B cell (primary cell): ENCODE data around the gene CALN1. TPM values are rescaled to one million over a fixed set of nuclear protein-coding genes. Genes with fewer than 3 reads are reported as not detected.
"Not testable (repeated sequence)": the region's sequence is repeated elsewhere in the genome, so short reads cannot be mapped to it uniquely, and the experiment has no call there.

ENCODE experiments used
- ATAC-seq: fragments of 200-7000 bp; cut with Tn5 transposase; one replicate; pipeline ENCODE4 v1.10.0; 2021; ENCODE audit warnings: low read depth, mild to moderate bottlenecking, moderate number of reproducible peaks, moderate library complexity
- CTCF ChIA-PET: fragments of 350-600 bp; sonication (Branson Sonifier 250); formaldehyde crosslinking; loops from one replicate; lab custom pipeline; 2021; ENCODE audit warnings: antibody characterized with exemption, inconsistent platforms; lab: Charles Lee
- POLR2A ChIA-PET: fragments of 350-600 bp; sonication (Branson Sonifier 250); formaldehyde crosslinking; loops from one replicate; lab custom pipeline; 2021; ENCODE audit warnings: antibody characterized with exemption; lab: Charles Lee
- DNase-seq: peaks from one replicate; pipeline ENCODE4 v3.0.0; 2013
- H2AFZ ChIP-seq: 2 replicates; pipeline ENCODE4 v1.6.1; 2012; ENCODE audit warnings: mild to moderate bottlenecking, low read depth, low read length; ENCODE audit not compliant: insufficient read depth, poor library complexity, severe bottlenecking
- H3K27ac ChIP-seq, 2 donors: 1 replicate in 1 of 2; 2 replicates in 1 of 2; pipeline ENCODE4 v1.5.1; 2012 to 2013; ENCODE audit warnings: low read length in 2 of 2, mild to moderate bottlenecking in 2 of 2, moderate library complexity in 1 of 2
- H3K27me3 ChIP-seq, 4 experiments: fragments of 200-600 bp in 1 of 4; sonication (generic) in 1 of 4; replicated peaks in 1 of 4; 1 replicate in 2 of 4; 2 replicates in 2 of 4; pipeline versions ENCODE4 v1.6.1 to v1.7.0; 2013 to 2016; ENCODE audit warnings: low read length in 3 of 4, mild to moderate bottlenecking in 2 of 4, mixed read lengths in 1 of 4, moderate library complexity in 1 of 4; ENCODE audit not compliant: insufficient read depth in 4 of 4, control insufficient read depth in 3 of 4; ENCODE audit errors: control extremely low read depth in 1 of 4
- H3K36me3 ChIP-seq, 2 experiments: replicated peaks in 1 of 2; 1 replicate in 1 of 2; 2 replicates in 1 of 2; pipeline versions ENCODE4 v1.6.1 to v1.7.1; 2013; ENCODE audit warnings: low read length in 1 of 2; ENCODE audit not compliant: insufficient read depth in 2 of 2, control insufficient read depth in 1 of 2; ENCODE audit errors: control extremely low read depth in 1 of 2, extremely low read depth in 1 of 2
- H3K4me1 ChIP-seq, 2 donors: fragments of 200-600 bp in 1 of 2; sonication (generic) in 1 of 2; 1 replicate in 1 of 2; 2 replicates in 1 of 2; pipeline versions ENCODE4 v1.5.1 to v1.6.1; 2013 to 2017; ENCODE audit warnings: low read length in 2 of 2; ENCODE audit not compliant: control insufficient read depth in 2 of 2, insufficient read depth in 2 of 2
- H3K4me2 ChIP-seq: replicated peaks from 2 replicates; pipeline ENCODE3; 2012; ENCODE audit warnings: mild to moderate bottlenecking, low read depth, low read length; ENCODE audit not compliant: poor library complexity, severe bottlenecking
- H3K4me3 ChIP-seq, 5 experiments: fragments of 200-600 bp in 1 of 5; sonication (generic) in 1 of 5; 1 replicate in 3 of 5; 2 replicates in 2 of 5; pipeline versions ENCODE4 v1.5.1 to v1.7.0; 2011 to 2016; ENCODE audit warnings: low read length in 4 of 5, mild to moderate bottlenecking in 4 of 5, low read depth in 2 of 5, control low read depth in 1 of 5, moderate library complexity in 1 of 5; ENCODE audit not compliant: insufficient read depth in 1 of 5; ENCODE audit errors: control extremely low read depth in 1 of 5, extremely low read depth in 1 of 5
- H3K79me2 ChIP-seq: fragments of 200-600 bp; sonication (generic); one replicate; pipeline ENCODE4 v1.6.0; 2016; ENCODE audit warnings: low read length; ENCODE audit not compliant: control insufficient read depth, insufficient read depth
- H3K9ac ChIP-seq: fragments of 200-600 bp; sonication (generic); 2 replicates; pipeline ENCODE4 v1.6.1; 2017; ENCODE audit warnings: mild to moderate bottlenecking, low read length, moderate library complexity
- H3K9me3 ChIP-seq, 3 donors: one replicate each; pipeline versions ENCODE4 v1.6.1 to v1.7.1; 2013; ENCODE audit warnings: low read length in 2 of 3; ENCODE audit not compliant: control insufficient read depth in 2 of 3, insufficient read depth in 1 of 3; ENCODE audit errors: control extremely low read depth in 1 of 3
- H4K20me1 ChIP-seq: 2 replicates; pipeline ENCODE4 v1.6.0; 2012; ENCODE audit warnings: mild to moderate bottlenecking, low read length; ENCODE audit not compliant: insufficient read depth, control insufficient read depth, poor library complexity, severe bottlenecking
- H3K27ac Mint-ChIP-seq: one replicate; pipeline ENCODE4 v1.8.0; 2021; ENCODE audit warnings: mixed read lengths
- H3K27me3 Mint-ChIP-seq: one replicate; pipeline ENCODE4 v1.8.0; 2021; ENCODE audit warnings: mixed read lengths
- H3K4me1 Mint-ChIP-seq: one replicate; pipeline ENCODE4 v1.8.0; 2021; ENCODE audit warnings: mixed read lengths
- H3K4me3 Mint-ChIP-seq: one replicate; pipeline ENCODE4 v1.8.0; 2021; ENCODE audit warnings: mixed read lengths
- H3K9me3 Mint-ChIP-seq: one replicate; pipeline ENCODE4 v1.8.0; 2022; ENCODE audit warnings: mixed read lengths; ENCODE audit not compliant: insufficient read depth
- EZH2 ChIP-seq: IDR thresholded peaks from 2 replicates; pipeline ENCODE4 v1.6.1; 2012; ENCODE audit warnings: borderline replicate concordance, low read depth, mild to moderate bottlenecking, moderate library complexity, low read length; ENCODE audit not compliant: insufficient read depth, poor library complexity, severe bottlenecking
- WGBS: methylation state at CpG from one replicate; pipeline ENCODE4 v1.1.5; 2013; ENCODE audit warnings: missing lambda C conversion rate; ENCODE audit not compliant: insufficient coverage; 5-methylcytosine and 5-hydroxymethylcytosine counted together
- intact Hi-C: fragments of 100-400 bp; cut with micrococcal nuclease; formaldehyde crosslinking; loops from one replicate; pipeline ENCODE4 v1.10.0; 2022
- polyA minus RNA-seq: library from RNA; depleted of rRNA, polyadenylated mRNA; stranded (reverse); fragments of >200 nt; gene quantifications from 2 replicates; pipeline ENCODE4 v1.2.3, GENCODE V29; 2012
- polyA plus RNA-seq: library from polyadenylated mRNA; depleted of rRNA; stranded (reverse); fragments of >200 nt; gene quantifications from 2 replicates; pipeline ENCODE4 v1.2.3, GENCODE V29; 2012
- total RNA-seq, 2 donors: library from RNA; stranded (reverse); fragments of 120-200 nt in 1 of 2; gene quantifications; 1 replicate in 1 of 2; 2 replicates in 1 of 2; pipeline versions ENCODE4 v1.2.3 to v1.2.4, GENCODE V29; 2013 to 2022
- TF ChIP-seq, protein P1 (sequence below): fragments of 200-600 bp; IDR thresholded peaks from one replicate; pipeline ENCODE4 v1.8.0; 2022; ENCODE audit warnings: antibody characterized with exemption, mild to moderate bottlenecking

Gene CALN1
- total RNA-seq (not detected in 2 replicates), polyA plus RNA-seq (not detected in 2 replicates), polyA minus RNA-seq (under 0.01 TPM in 1 of 2 replicates, not detected in the other)
- 0.02 TPM for total RNA-seq (2013)

DNA sequence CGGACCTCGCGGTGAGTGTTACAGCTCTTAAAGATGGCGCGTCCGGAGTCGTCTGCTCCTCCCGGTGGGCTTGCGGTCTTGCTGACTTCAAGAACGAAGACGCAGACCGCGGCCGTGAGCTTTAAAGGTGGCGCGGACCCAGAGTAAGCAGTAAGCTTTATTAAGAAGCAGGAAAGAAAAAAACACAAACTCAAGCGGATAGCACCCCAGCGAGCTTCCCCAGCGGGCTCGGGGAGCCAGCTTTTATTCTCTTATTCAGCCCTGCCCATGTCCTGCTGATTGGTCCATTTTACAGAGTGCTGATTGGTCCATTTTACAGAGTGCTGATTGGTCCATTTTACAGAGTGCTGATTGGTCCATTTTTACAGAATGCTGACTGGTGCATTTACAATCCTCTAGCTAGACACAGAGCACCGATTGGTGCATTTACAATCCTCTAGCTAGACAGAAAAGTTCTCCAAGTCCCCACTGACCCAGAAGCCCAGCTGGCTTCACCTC lies at the start of gene CALN1:
Gene CALN1 (minus strand): TSS at position 218 of the 498 bp plus-strand sequence.
- H3K9me3 Mint-ChIP-seq, H3K79me2 ChIP-seq, H3K27ac ChIP-seq, H3K27me3 ChIP-seq, H4K20me1 ChIP-seq, H2AFZ ChIP-seq, POLR2A ChIA-PET, intact Hi-C loops, H3K4me3 ChIP-seq, ATAC-seq, CTCF ChIA-PET, H3K27ac Mint-ChIP-seq, H3K4me3 Mint-ChIP-seq, H3K36me3 ChIP-seq, H3K4me1 Mint-ChIP-seq, H3K27me3 Mint-ChIP-seq, H3K4me2 ChIP-seq, DNase-seq, H3K9ac ChIP-seq, H3K4me1 ChIP-seq: not testable (repeated sequence)
- WGBS: 95% methylated on average over 13 of the region's 21 CpGs
- H3K9me3 ChIP-seq: peaks cover 0 to 17% (median 0%) of the 10 kb centered on the region in 3 donors

GRCh38 chr7:72453471-72453870 lies 41.3 kb upstream of the CALN1 start:
- peaks cover 3% of the 10 kb centered on the region for H3K27me3 Mint-ChIP-seq
- ATAC-seq: no peak

More at GRCh38 chr7:72453471-72453870, 41.3 kb upstream of the CALN1 start:
- Mint-ChIP-seq H3K27ac (no peak overlapping the region), H3K4me3 (no peak overlapping the region), H3K9me3 (peaks cover 3% of the 10 kb centered on the region), H3K4me1 (no peaks in the 10 kb centered on the region)
- CTCF ChIA-PET: no interaction called here
- no peaks in the 10 kb centered on the region for H3K27me3 ChIP-seq
- no peak overlapping the region for H3K4me2 ChIP-seq
- no peak overlapping the region for H3K9ac ChIP-seq
- no peak overlapping the region for H2AFZ ChIP-seq
- H3K79me2 ChIP-seq: no peaks in the 10 kb centered on the region
- no peak overlapping the region for H3K27ac ChIP-seq
- DNase-seq: no peak
- no peaks in the 10 kb centered on the region for H3K4me1 ChIP-seq
- TF ChIP-seq, protein P1, sequence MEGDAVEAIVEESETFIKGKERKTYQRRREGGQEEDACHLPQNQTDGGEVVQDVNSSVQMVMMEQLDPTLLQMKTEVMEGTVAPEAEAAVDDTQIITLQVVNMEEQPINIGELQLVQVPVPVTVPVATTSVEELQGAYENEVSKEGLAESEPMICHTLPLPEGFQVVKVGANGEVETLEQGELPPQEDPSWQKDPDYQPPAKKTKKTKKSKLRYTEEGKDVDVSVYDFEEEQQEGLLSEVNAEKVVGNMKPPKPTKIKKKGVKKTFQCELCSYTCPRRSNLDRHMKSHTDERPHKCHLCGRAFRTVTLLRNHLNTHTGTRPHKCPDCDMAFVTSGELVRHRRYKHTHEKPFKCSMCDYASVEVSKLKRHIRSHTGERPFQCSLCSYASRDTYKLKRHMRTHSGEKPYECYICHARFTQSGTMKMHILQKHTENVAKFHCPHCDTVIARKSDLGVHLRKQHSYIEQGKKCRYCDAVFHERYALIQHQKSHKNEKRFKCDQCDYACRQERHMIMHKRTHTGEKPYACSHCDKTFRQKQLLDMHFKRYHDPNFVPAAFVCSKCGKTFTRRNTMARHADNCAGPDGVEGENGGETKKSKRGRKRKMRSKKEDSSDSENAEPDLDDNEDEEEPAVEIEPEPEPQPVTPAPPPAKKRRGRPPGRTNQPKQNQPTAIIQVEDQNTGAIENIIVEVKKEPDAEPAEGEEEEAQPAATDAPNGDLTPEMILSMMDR: no peak
- no peak for TF ChIP-seq EZH2
- H3K9me3 ChIP-seq: peaks cover 0 to 9% (median 0%) of the 10 kb centered on the region in 3 donors
- POLR2A ChIA-PET: no interaction called here
- H3K4me3 ChIP-seq: no peak overlapping the region
- intact Hi-C loops: no loop called here
- 100% methylated on average over 1 of the region's 1 CpG for WGBS
- H4K20me1 ChIP-seq: no peaks in the 10 kb centered on the region
- no peaks in the 10 kb centered on the region for H3K36me3 ChIP-seq
